K562 (cell line): Measurements from ENCODE around the gene MAP10. TPM values are rescaled to one million over a fixed set of nuclear protein-coding genes. Genes with fewer than 3 reads are reported as not detected.

Source experiments
- ARID2 ChIP-seq: fragments of 450-650 bp; IDR thresholded peaks from 2 replicates; pipeline ENCODE4 v1.6.1; 2017; ENCODE audit warnings: antibody characterized with exemption, mild to moderate bottlenecking
- CREM ChIP-seq: IDR thresholded peaks from 2 replicates; pipeline ENCODE4 v1.6.1; 2014; ENCODE audit warnings: antibody characterized with exemption, low read depth
- GTF2E2 ChIP-seq: fragments of 200-800 bp; sonication (Bioruptor generic); IDR thresholded peaks from 2 replicates; pipeline ENCODE4 v1.6.1; 2016; ENCODE audit warnings: missing genetic modification characterization, missing compliant biosample characterization
- HOXB6 ChIP-seq: fragments of 250-450 bp; sonication (Bioruptor Pico); IDR thresholded peaks from 2 replicates; pipeline ENCODE4 v1.5.1; 2022; ENCODE audit warnings: mild to moderate bottlenecking, borderline replicate concordance
- NR3C1 ChIP-seq: sonication (generic); formaldehyde crosslinking; IDR thresholded peaks from 2 replicates; pipeline ENCODE4 v1.8.1; 2022; ENCODE audit warnings: missing genetic modification reagents
- PHB ChIP-seq: fragments of 250-450 bp; sonication (Bioruptor Pico); IDR thresholded peaks from 2 replicates; pipeline ENCODE4 v1.5.0; 2021
- TAL1 ChIP-seq: fragments of 450-650 bp; IDR thresholded peaks from 2 replicates; pipeline ENCODE4 v1.6.1; 2016; ENCODE audit warnings: mild to moderate bottlenecking
- TFAM ChIP-seq: fragments of 250-450 bp; sonication (Bioruptor Pico); conservative IDR thresholded peaks from 2 replicates; pipeline ENCODE4 v1.5.0; 2021; ENCODE audit warnings: mild to moderate bottlenecking, moderate library complexity
- ZBED1 ChIP-seq: IDR thresholded peaks from 2 replicates; pipeline ENCODE4 v1.6.1; 2014
- ZNF174 ChIP-seq: fragments of 250-450 bp; sonication (Bioruptor Pico); IDR thresholded peaks from 2 replicates; pipeline ENCODE4 v1.4.0; 2020; ENCODE audit warnings: mild to moderate bottlenecking
- ZNF347 ChIP-seq: fragments of 450-650 bp; formaldehyde crosslinking; IDR thresholded peaks from 2 replicates; pipeline ENCODE4 v1.4.0; 2020; ENCODE audit warnings: low read depth, mild to moderate bottlenecking, moderate library complexity
- ZSCAN32 ChIP-seq: fragments of 450-650 bp; formaldehyde crosslinking; IDR thresholded peaks from 2 replicates; pipeline ENCODE4 v1.4.0; 2020; ENCODE audit warnings: mild to moderate bottlenecking, moderate library complexity
- polyA plus RNA-seq, 8 experiments: library from polyadenylated mRNA; depleted of rRNA in 4 of 8; stranded (reverse) in 5 of 8; unstranded in 3 of 8; fragments of >200 nt; fragmentation: Nextera tagmentation in 2 of 8; fragmentation: Illumina TruSeq in 1 of 8; extraction: Ambion mirVana in 2 of 8; extraction: Trizol in 1 of 8; gene quantifications; 2 replicates each; pipeline versions ENCODE4 v1.2.1 to v1.2.3, GENCODE V29; 2011 to 2014; ENCODE audit warnings: inconsistent platforms in 1 of 8, missing spikeins in 1 of 8
- total RNA-seq, 7 experiments: library from RNA; depleted of rRNA in 6 of 7; stranded (reverse); fragments of >200 nt in 6 of 7; fragmentation: Illumina TruSeq in 2 of 7; extraction: Trizol in 2 of 7; gene quantifications; 2 replicates each; pipeline versions ENCODE4 v1.2.1 to v1.2.3, GENCODE V29; 2011 to 2021; ENCODE audit warnings: low replicate concordance in 1 of 7
- TF ChIP-seq, protein P1 (sequence below), 2 experiments: fragments of 450-650 bp; IDR thresholded peaks; 2 replicates each; pipeline ENCODE4 v1.6.1; 2016; ENCODE audit warnings: mild to moderate bottlenecking in 2 of 2, borderline replicate concordance in 1 of 2, low read depth in 1 of 2, moderate library complexity in 1 of 2
- TF ChIP-seq, protein P2 (sequence below), 2 experiments: fragments of 200-800 bp in 1 of 2; sonication (Bioruptor generic) in 1 of 2; sonication (generic) in 1 of 2; formaldehyde crosslinking in 1 of 2; IDR thresholded peaks in 1 of 2; conservative IDR thresholded peaks in 1 of 2; 2 replicates each; pipeline versions ENCODE4 v1.5.0 to v1.6.1; 2016 to 2020; ENCODE audit warnings: missing compliant biosample characterization in 1 of 2, missing genetic modification characterization in 1 of 2, missing genetic modification reagents in 1 of 2
- TF ChIP-seq, protein P3 (sequence below): fragments of 250-450 bp; sonication (Bioruptor Pico); IDR thresholded peaks from 2 replicates; pipeline ENCODE4 v1.8.0; 2022; ENCODE audit warnings: inconsistent platforms
- TF ChIP-seq, protein P4 (sequence below): fragments of 250-450 bp; sonication (Bioruptor Pico); IDR thresholded peaks from 2 replicates; pipeline ENCODE4 v1.6.1; 2021; ENCODE audit warnings: mild to moderate bottlenecking

Gene MAP10
- total and polyA plus RNA-seq, 9 of the 15 experiments (the other 6 are each of a cell fraction or from before 2014, with no cell fraction given), result 0.11 to 0.98 (median 0.69) TPM

DNA sequence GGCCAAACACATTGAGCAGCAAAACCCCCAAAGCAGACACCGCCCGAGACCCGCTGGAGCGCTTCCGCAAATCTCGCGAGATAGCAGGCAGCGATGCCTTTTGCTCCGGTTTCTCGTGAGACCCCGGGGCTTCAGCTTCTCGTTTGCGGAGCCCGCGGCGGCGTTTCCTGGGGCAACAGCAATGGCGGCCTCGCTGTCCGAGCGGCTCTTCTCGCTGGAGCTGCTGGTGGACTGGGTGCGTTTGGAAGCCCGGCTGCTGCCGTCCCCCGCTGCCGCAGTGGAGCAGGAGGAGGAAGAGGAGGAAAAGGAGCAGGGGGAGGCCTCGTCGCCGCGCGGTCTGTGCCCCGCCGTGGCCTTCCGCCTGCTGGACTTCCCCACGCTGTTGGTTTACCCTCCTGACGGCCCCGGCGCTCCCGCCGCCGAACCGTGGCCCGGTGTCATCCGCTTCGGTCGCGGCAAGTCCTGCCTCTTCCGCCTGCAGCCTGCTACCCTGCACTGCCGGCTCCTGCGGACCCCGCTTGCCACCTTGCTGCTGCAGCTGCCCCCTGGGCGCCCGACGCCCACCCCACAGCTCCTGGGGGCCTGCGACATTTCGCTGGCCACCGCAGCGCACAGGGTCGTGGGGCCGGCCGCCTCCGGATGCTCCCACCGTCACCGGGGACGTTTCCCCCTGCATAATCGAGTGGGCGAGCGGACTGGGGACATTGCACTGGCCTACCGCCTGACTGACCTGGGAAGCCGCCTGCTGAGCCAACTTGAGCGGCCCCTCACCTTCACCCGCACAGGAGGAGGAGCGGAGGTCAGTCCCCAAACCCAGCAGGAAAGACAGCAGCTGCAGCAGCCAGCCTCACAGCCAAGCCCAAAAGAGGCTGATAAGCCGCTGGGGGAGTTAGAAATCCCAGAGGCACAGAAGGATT, at the start of gene MAP10 (continued):
- no peak for TF ChIP-seq TFAM (CRISPR knock-in tag)
- no peak for TF ChIP-seq TAL1
- no peak for TF ChIP-seq ZSCAN32 (CRISPR knock-in tag)
- no peak for TF ChIP-seq HOXB6 (CRISPR knock-in tag)
- TF ChIP-seq PHB, result 0 out of 2 replicates have a peak, but pooled peaks have one; percentile 31
- no peak for TF ChIP-seq ARID2
- TF ChIP-seq ZNF174 (CRISPR knock-in tag), result no peak
- TF ChIP-seq, protein P1, sequence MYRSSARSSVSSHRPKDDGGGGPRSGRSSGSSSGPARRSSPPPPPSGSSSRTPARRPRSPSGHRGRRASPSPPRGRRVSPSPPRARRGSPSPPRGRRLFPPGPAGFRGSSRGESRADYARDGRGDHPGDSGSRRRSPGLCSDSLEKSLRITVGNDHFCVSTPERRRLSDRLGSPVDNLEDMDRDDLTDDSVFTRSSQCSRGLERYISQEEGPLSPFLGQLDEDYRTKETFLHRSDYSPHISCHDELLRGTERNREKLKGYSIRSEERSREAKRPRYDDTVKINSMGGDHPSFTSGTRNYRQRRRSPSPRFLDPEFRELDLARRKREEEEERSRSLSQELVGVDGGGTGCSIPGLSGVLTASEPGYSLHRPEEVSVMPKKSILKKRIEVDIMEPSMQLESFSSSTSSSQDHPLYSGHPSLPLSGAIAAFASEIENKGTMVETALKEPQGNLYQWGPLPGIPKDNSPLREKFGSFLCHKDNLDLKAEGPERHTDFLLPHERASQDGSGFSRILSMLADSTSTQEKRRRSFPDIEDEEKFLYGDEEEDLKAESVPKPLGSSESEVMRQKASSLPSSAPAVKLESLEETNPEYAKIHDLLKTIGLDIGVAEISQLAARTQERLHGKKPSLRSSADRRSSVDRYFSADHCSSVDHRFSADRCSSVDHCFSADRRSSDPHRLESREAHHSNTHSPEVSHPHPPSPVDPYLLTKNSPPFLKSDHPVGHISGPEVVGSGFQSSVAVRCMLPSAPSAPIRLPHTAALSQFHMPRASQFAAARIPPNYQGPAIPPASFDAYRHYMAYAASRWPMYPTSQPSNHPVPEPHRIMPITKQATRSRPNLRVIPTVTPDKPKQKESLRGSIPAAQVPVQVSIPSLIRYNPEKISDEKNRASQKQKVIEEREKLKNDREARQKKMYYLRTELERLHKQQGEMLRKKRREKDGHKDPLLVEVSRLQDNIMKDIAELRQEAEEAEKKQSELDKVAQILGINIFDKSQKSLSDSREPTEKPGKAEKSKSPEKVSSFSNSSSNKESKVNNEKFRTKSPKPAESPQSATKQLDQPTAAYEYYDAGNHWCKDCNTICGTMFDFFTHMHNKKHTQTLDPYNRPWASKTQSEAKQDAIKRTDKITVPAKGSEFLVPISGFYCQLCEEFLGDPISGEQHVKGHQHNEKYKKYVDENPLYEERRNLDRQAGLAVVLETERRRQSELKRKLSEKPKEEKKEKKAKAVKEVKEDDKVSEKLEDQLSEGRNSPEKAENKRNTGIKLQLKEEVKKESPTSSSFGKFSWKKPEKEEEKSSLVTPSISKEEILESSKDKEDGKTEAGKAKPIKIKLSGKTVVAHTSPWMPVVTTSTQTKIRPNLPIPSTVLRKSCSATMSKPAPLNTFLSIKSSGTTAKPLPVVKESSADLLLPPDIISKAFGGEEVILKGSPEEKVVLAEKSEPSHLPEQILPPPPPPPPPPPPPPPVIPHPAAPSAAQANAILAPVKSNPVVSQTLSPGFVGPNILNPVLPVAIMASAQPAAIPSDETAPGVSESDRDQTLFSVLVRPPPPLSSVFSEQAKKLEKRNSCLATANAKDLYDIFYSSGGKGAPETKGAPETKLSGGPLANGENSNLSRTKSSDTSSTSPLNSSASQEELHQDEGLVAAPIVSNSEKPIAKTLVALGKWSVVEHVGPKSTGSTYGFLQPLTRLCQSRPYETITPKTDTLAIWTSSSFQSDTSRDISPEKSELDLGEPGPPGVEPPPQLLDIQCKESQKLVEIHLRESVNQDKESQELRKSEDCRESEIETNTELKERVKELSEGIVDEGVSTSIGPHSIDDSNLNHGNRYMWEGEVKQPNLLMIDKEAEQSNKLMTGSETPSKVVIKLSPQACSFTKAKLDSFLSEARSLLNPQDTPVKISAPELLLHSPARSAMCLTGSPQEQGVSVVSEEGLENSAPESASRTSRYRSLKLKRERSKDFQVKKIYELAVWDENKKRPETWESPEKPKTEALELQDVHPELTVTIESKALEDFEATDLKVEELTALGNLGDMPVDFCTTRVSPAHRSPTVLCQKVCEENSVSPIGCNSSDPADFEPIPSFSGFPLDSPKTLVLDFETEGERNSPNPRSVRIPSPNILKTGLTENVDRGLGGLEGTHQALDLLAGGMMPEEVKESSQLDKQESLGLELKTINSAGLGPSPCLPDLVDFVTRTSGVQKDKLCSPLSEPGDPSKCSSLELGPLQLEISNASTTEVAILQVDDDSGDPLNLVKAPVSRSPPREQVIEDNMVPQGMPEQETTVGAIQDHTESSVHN (IDR thresholded peaks at IDR 0.05; ENCODE audit: borderline replicate concordance in 1 of 2, low read depth in 1 of 2), result no peak
- no peak for TF ChIP-seq NR3C1 (CRISPR knock-in tag)
- no peak for TF ChIP-seq GTF2E2 (tag)
- TF ChIP-seq CREM, result no peak
- TF ChIP-seq, protein P2, sequence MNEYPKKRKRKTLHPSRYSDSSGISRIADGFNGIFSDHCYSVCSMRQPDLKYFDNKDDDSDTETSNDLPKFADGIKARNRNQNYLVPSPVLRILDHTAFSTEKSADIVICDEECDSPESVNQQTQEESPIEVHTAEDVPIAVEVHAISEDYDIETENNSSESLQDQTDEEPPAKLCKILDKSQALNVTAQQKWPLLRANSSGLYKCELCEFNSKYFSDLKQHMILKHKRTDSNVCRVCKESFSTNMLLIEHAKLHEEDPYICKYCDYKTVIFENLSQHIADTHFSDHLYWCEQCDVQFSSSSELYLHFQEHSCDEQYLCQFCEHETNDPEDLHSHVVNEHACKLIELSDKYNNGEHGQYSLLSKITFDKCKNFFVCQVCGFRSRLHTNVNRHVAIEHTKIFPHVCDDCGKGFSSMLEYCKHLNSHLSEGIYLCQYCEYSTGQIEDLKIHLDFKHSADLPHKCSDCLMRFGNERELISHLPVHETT (CRISPR knock-in tag; conservative IDR thresholded peaks at IDR 0.05 in 1 of 2, IDR thresholded peaks at IDR 0.05 in 1 of 2), result 0 out of 4 replicates have a peak, but pooled peaks of 1 of the 2 experiments have one; percentile 47
- TF ChIP-seq ZBED1, result no peak
- TF ChIP-seq, protein P3, sequence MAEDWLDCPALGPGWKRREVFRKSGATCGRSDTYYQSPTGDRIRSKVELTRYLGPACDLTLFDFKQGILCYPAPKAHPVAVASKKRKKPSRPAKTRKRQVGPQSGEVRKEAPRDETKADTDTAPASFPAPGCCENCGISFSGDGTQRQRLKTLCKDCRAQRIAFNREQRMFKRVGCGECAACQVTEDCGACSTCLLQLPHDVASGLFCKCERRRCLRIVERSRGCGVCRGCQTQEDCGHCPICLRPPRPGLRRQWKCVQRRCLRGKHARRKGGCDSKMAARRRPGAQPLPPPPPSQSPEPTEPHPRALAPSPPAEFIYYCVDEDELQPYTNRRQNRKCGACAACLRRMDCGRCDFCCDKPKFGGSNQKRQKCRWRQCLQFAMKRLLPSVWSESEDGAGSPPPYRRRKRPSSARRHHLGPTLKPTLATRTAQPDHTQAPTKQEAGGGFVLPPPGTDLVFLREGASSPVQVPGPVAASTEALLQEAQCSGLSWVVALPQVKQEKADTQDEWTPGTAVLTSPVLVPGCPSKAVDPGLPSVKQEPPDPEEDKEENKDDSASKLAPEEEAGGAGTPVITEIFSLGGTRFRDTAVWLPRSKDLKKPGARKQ, result no peak
- no peak for TF ChIP-seq ZNF347 (CRISPR knock-in tag)
- TF ChIP-seq, protein P4, sequence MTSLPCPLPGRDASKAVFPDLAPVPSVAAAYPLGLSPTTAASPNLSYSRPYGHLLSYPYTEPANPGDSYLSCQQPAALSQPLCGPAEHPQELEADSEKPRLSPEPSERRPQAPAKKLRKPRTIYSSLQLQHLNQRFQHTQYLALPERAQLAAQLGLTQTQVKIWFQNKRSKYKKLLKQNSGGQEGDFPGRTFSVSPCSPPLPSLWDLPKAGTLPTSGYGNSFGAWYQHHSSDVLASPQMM (CRISPR knock-in tag), result no peak
